SIG-M5 treated with dmso at 0.1 percent for 504 hours (cell line): ENCODE measurements around the gene PROX2.

Experiments used
- DNase-seq: peaks from one replicate; lab custom pipeline; 2025; ENCODE audit not compliant: unreplicated experiment; lab: John Stamatoyannopoulos, UW

Gene PROX2

GRCh38 chr14:74875941-74876913 lies at the start of gene PROX2:
Gene PROX2 (minus strand): TSS chr14:74876145. CDS start chr14:74863834, 12,311 bp downstream.
- DNase-seq: peak; percentile 42

- DNase-seq: no peak
Observed at GRCh38 chr14:74924061-74924460, 48.1 kb upstream of the PROX2 start.

- peak; percentile 81 for DNase-seq
Observed at GRCh38 chr14:74922752-74923401, 46.9 kb upstream of the PROX2 start, which contains the start of gene RPS6KL1. Gene RPS6KL1 (minus strand): TSS chr14:74923260. CDS start chr14:74921541, 1,719 bp downstream.

GRCh38 chr14:74921987-74922751 lies 46.2 kb upstream of the PROX2 start:
- no peak for DNase-seq

- no peak for DNase-seq
Observed at GRCh38 chr14:74921053-74921620, 45.2 kb upstream of the PROX2 start.

GRCh38 chr14:74920281-74920680 lies 44.3 kb upstream of the PROX2 start:
- DNase-seq: no peak

- no peak for DNase-seq
Observed at GRCh38 chr14:74919421-74920165, 43.6 kb upstream of the PROX2 start.

GRCh38 chr14:74918380-74918779 lies 42.4 kb upstream of the PROX2 start:
- DNase-seq: no peak

- DNase-seq: no peak
Observed at GRCh38 chr14:74917646-74918081, 41.7 kb upstream of the PROX2 start.

- DNase-seq: no peak
Observed at GRCh38 chr14:74917178-74917543, 41.2 kb upstream of the PROX2 start.

GRCh38 chr14:74915826-74916225 lies 39.9 kb upstream of the PROX2 start:
- DNase-seq: no peak

- no peak for DNase-seq
Observed at GRCh38 chr14:74915426-74915825, 39.5 kb upstream of the PROX2 start.

GRCh38 chr14:74913986-74914573 lies 38.1 kb upstream of the PROX2 start:
- DNase-seq: peak; percentile 38

- DNase-seq: no peak
Observed at GRCh38 chr14:74913393-74913910, 37.5 kb upstream of the PROX2 start.

- DNase-seq: no peak
Observed at GRCh38 chr14:74912801-74913200, 36.9 kb upstream of the PROX2 start.

GRCh38 chr14:74912111-74912510 lies 36.2 kb upstream of the PROX2 start:
- no peak for DNase-seq

- DNase-seq: no peak
Observed at GRCh38 chr14:74911704-74912103, 35.8 kb upstream of the PROX2 start.

- no peak for DNase-seq
Observed at GRCh38 chr14:74911221-74911620, 35.3 kb upstream of the PROX2 start.

GRCh38 chr14:74910556-74910955 lies 34.6 kb upstream of the PROX2 start:
- DNase-seq: no peak

GRCh38 chr14:74909911-74910310 lies 34.0 kb upstream of the PROX2 start:
- no peak for DNase-seq
